CD4-positive, alpha-beta T cell treated with Interleukin-15 for 1 hour (primary cell): Measurements from ENCODE around the gene MFAP3.
A peak's percentile ranks its signal among the peaks of the same experiment; 100 is the strongest.
"Not testable (repeated sequence)": the region's sequence is repeated elsewhere in the genome, so short reads cannot be mapped to it uniquely, and the experiment has no call there.

Source experiments
- DNase-seq: peaks from one replicate; pipeline ENCODE4 v3.0.0-alpha.2; 2020

The MFAP3 gene

GRCh38 chr5:154038707-154039457, at the start of gene MFAP3, which contains the start of gene FAM114A2:
Gene MFAP3 (plus strand): TSS chr5:154038967. CDS start chr5:154049723, 10,756 bp downstream.
Gene FAM114A2 (minus strand): TSS chr5:154038910. CDS start chr5:154034953, 3,957 bp downstream.
- peak; percentile 89 for DNase-seq

DNA sequence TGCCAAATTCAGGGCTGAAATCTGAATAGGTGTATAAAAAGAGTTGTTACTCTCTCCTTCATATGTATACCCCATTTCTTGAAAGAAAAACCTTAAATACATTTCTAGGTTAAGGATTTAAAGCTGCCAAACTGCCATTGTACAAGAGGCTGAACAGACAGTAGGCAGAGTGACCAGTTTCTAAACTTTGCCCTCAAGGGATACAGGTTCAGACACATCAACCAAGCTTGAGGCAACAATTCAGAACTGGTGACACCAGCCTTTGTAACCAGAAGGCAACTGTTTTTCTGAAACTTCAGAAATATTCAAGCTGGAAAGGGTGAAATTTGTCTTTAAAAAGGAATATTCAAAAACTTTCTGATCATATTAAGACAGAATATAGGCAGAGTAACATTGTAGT, 47.6 kb upstream of the MFAP3 start:
- no peak for DNase-seq

- DNase-seq = no peak
Observed at GRCh38 chr5:153998010-153998409, 40.8 kb upstream of the MFAP3 start.

- no peak for DNase-seq
Observed at GRCh38 chr5:153998768-153999167, 40.0 kb upstream of the MFAP3 start.

GRCh38 chr5:153999995-154000394, 38.8 kb upstream of the MFAP3 start:
- no peak for DNase-seq

DNA sequence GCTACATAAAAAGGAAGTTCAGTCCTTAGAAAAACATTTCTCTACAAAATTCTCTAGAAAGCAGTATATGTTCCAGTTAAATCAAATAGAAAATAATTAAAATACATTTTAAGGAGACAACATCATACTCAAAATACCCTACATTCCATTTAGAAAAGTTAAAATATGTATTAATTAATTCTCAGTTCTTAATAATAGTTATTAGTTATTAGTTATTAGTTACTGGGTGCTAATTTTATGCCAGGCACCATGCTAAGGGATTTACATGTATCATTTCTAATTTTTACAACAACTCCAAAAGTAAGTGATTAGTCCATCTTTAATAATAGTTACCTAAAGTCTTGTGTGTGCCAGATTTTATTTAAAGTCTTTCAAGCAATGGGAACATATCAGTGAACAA, 38.1 kb upstream of the MFAP3 start:
- DNase-seq = no peak

DNA sequence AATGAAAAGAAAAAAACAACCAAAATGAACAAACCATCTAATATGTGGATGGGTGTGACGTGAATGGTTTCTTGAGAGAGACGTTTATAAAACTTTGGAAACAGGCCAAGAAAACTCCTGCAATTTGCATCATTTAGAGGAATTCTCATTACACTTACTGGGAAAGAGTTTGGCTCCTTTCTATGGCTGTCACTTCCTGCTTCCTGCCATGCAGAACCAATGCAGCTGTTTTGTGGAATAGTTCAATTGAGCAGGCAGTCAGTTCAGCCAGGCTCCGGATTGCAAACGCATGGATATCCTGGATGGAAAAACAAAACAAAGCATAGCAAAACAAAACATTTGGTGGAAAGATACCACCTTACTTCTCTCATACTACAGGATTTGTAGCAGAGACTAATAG, 36.7 kb upstream of the MFAP3 start:
- no peak for DNase-seq

- no peak for DNase-seq
Observed at GRCh38 chr5:154002511-154003020, 36.2 kb upstream of the MFAP3 start.

DNA sequence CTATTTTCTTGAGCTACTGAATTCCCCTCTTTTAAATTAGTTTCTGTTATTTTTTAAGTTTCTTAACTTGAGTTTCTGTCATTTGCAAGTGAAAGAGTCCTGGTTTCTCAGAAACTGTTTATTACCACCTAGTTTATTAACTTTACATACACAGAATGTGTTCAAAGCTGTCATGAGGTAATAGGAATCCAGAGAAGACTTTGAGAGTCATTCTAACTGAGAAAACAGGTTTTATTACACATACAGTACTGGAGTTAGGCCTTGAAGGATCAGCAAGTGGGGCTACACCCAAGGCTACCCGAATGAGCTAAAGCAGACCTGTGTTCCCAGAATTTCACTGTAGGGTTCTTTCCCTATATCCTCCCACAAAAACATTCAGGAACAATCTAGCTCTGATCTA, 33.1 kb upstream of the MFAP3 start:
- DNase-seq = no peak

DNA sequence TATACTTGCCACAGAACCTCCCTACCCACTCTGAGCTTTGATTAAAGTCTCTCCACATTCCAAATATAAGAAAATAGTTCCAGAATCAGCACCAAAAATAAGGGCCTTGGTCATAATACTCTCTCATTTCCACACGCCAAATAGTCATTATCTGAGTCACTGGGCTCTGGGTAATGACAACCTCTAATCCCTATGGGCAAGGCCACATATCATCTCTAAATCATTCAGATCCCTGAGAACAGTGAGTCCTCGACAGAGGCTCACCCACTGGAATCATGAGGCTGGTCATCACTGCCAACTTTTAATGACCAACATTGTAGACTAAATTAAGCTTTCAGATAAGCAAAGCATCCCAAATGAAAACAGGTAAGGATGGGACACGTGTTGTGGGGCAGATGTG, 28.1 kb upstream of the MFAP3 start:
- DNase-seq = no peak

DNA sequence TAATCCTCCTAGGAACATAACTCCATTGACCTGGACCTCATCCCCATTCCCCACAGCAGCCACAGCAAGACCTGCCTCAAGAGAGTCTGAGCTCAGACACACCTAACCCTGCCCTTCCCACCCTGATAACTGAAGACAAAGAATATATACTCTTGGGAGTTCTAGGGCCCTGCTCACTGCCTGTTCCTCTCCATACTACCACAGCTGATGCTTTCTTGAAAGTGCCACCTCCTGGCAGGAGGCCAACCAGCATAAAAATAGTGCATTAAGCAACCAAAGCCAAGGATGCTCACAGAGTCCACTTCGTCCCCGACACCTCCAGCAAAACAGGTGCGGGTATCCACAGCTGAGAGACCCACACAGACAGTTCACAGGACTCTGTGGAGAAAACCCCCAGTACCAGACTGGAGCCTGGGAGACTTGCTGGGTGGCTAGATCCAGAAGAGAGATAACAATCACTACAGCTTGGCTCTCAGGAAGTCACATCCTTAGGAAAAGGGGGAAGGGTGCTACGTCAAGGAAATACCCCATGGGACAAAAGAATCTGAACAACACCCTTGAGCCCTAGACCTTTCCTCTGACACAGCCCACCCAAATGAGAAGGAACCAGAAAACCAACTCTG, 23.6 kb upstream of the MFAP3 start:
- no peak for DNase-seq

- DNase-seq = not testable (repeated sequence)
Observed at GRCh38 chr5:154018919-154019318, 19.8 kb upstream of the MFAP3 start.

DNA sequence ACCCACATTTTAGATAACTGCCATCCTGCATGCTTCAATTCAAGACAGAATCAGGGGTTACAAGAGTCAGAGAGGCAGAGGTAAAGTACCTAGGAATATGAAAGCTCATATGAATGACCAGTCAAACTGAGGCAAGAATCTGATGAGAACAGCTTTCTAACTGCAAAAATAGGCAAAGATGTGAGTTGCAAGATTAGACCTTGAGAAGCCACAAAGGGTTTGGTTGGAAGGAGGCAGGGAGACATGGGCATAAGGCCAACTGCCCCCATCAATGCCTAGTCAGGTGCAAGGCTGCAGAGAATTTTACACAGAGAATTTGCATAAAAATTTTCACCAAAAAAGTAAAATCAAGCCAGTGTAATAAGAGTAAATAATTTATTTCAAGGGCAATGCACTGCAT, 12.8 kb upstream of the MFAP3 start:
- no peak for DNase-seq

DNA sequence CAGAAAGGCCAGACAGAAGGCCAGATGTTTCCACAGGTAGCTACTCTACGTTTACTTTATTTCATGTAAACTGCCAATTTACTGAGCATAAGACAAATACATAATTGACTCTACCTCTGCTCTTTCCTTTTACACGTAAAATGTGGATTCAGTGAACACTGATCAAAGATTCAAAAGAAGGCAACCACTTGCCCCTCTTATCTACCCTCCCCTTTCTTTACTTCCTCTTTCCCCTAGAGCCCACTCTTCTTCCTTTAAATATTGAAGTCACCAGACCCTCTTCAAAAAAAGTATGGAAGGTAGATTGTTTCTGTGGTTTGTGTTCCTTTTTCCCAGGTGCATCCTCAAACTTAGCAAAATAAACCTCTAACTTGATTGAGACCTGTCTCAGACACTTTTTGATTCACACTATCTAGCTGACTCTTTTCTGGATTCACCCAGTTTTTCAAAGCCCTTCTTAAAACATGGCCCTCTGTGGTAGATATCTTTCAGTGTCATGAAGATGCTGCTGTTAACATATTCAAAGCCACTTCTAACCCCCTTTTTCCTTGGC, 6.8 kb upstream of the MFAP3 start:
- no peak for DNase-seq

DNA sequence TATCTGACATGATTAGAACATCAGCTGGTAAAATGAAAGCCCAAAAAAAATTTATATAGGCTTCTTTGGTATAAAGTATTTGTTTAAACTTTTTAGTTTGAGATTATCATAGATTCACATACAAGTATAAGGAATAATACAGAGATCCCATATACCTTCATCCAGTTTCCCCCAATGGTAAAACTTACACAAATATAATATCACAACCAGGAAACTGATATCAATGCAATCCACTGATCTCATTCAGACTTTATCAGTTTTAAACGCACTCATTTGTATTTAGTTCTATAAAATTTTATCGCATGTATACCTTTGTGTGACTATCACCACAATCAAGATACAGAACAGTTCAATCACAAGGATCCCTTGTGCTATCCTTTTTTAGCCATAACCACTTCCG, 3.8 kb upstream of the MFAP3 start:
- DNase-seq = no peak

DNA sequence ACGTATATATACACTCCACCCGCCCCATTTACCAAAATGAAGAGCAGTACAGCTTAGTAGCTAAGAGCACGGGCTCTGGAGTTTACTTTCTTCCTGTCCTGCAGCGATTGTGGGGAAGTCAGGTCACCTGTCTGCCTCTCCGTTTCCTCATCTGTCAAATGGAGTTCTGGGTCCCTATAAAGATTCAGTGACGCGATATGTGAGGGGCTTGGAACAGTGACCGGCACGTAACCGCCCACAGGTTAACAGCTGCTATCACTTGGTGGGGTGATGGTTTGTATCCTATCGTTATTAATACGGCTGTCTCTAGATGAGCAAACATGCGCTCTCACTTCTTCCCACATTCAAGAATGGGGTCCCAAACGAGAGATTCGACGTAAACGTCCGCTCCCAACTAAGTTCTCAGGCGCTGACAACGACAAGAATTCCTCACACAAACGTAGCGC, 483 bp upstream of the MFAP3 start:
- peak; percentile 38 for DNase-seq

- DNase-seq = no peak
Observed at GRCh38 chr5:154039458-154039829, 677 bp downstream of the MFAP3 start.

DNA sequence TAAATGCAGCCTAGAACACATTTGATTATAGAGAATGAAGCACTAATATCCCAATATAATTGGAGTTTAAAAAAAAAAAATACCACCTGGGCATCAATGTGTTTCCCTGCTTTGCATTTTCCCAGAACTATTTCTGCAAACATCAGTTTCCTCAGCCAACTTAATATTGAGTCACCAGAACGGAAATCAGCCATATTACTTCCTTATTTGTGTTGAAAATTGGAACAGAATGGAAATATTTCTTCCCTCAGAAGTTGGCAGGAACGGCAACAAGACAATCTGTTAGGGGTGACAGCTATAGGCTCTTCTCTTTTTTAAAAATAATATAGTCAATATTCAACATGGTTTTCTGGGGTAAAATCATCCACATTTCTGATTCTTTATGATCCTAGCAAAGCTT, 4.0 kb downstream of the MFAP3 start:
- no peak for DNase-seq

DNA sequence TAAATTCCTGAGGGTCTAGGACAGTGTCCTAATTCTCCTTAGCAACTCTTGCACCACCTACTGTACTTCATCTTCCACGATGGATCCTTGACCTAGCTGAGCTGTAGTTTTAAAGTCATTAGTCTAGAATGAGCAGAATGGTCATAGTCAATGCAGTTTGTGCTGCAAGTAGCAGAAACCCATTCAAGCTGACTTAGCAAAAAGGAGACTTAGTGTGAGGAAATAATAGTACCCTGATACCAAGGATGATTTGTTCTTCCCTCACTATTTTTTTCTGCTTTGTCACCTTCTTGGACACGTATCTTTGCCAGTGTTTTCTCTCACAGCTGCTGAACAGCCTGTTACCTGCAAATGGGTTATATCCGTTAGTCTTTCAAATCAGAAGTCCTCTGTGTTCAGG, 5.3 kb downstream of the MFAP3 start:
- DNase-seq = no peak

DNA sequence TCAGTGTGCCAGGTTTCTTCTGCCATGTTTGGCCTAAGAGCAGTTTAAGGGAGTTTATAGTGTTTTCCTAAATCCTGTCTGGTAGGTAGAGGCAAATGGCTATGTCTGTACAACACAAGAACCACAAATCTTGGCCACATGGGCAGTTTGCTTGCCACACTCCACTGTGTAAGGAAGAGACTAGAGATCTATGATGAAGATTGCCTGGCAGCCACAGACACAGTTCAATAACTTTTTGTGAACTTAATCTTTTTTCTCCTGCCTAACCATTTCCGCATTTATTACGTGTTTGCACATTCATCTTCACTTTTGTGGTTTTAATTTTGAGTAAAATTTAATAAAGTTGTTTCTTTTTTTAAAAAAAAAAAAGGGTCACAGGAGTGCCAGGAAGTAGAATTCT, 5.8 kb downstream of the MFAP3 start:
- DNase-seq = no peak

- no peak for DNase-seq
Observed at GRCh38 chr5:154046486-154046885, 7.7 kb downstream of the MFAP3 start.

GRCh38 chr5:154047324-154047723, 8.6 kb downstream of the MFAP3 start:
- DNase-seq = no peak

DNA sequence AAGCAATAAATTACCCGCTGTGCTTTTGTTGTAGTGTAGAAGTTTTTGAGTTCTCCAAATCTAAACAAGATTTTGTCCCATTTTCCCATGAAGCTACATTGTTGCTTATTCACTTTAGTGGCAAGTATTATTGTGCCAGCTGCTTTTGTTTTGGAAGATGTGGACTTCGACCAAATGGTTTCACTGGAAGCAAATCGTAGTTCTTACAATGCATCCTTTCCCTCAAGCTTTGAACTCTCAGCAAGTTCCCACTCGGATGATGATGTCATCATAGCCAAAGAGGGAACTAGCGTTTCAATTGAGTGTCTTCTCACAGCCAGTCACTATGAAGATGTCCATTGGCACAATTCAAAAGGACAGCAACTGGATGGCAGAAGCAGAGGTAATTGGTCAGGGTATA, 10.9 kb downstream of the MFAP3 start:
- no peak for DNase-seq

- DNase-seq = no peak
Observed at GRCh38 chr5:154053468-154053867, 14.7 kb downstream of the MFAP3 start.
